HepG2 (cell line): ENCODE data around the gene TTBK1. TPM values are rescaled to one million over a fixed set of nuclear protein-coding genes. Genes with fewer than 3 reads are reported as not detected.
A peak's percentile ranks its signal among the peaks of the same experiment; 100 is the strongest.

ENCODE experiments used
- ATAC-seq: fragments of 200-7000 bp; cut with Tn5 transposase; 3 replicates; pipeline ENCODE4 v1.9.1; 2020; ENCODE audit warnings: mild to moderate bottlenecking, moderate library complexity
- BruUV-seq: library from RNA; stranded (reverse); fragments of 400-500 nt; replicated peaks from 2 replicates; lab custom pipeline; 2021; lab: Mats Ljungman, UMichigan
- CTCF ChIA-PET: fragments of 300-600 bp; formaldehyde crosslinking; extraction: SDS; loops from one replicate; lab custom pipeline; 2021; ENCODE audit warnings: low total read pairs, inconsistent platforms, low intra/inter-chr PET ratio; lab: Yijun Ruan, JAX
- POLR2A ChIA-PET: fragments of 350-600 bp; sonication (Branson Sonifier 250); formaldehyde crosslinking; loops from one replicate; lab custom pipeline; 2020; ENCODE audit warnings: antibody characterized with exemption, inconsistent platforms; lab: Yijun Ruan, JAX
- DNase-seq: peaks from one replicate; pipeline ENCODE4 v3.0.0-alpha.2; 2015; ENCODE audit warnings: low spot score
- FAIRE-seq: peaks from 3 replicates; lab custom pipeline; 2011; peaks lifted over from hg19 to GRCh38; lab: Jason Lieb, UNC
- H2AFZ ChIP-seq: one replicate; pipeline ENCODE4 v1.6.1; 2011; ENCODE audit warnings: low read length, inconsistent platforms
- H3K27ac ChIP-seq: fragments of 300-600 bp; 3 replicates; pipeline ENCODE4 v1.8.0; 2011; ENCODE audit warnings: mixed run types, mild to moderate bottlenecking, mixed read lengths, low read length, inconsistent platforms; ENCODE audit not compliant: insufficient read depth; ENCODE audit errors: extremely low read length
- H3K27me3 ChIP-seq, 2 experiments: fragments of 200-600 bp in 1 of 2; 2 replicates in 1 of 2; 3 replicates in 1 of 2; pipeline versions ENCODE4 v1.6.0 to v1.8.0; 2011; ENCODE audit warnings: low read length in 2 of 2, mild to moderate bottlenecking in 2 of 2, moderate library complexity in 2 of 2, inconsistent platforms in 1 of 2; ENCODE audit not compliant: insufficient read depth in 2 of 2, control insufficient read depth in 1 of 2
- H3K36me3 ChIP-seq, 2 experiments: fragments of 200-600 bp in 1 of 2; replicated peaks in 1 of 2; 2 replicates in 1 of 2; 3 replicates in 1 of 2; pipeline versions ENCODE4 v1.5.1 to v1.8.0; 2011; ENCODE audit warnings: low read length in 2 of 2, inconsistent platforms in 1 of 2; ENCODE audit not compliant: insufficient read depth in 2 of 2, control insufficient read depth in 1 of 2
- H3K4me1 ChIP-seq: 2 replicates; pipeline ENCODE4 v1.5.1; 2012; ENCODE audit warnings: low read length, inconsistent platforms; ENCODE audit not compliant: insufficient read depth
- H3K4me2 ChIP-seq: 2 replicates; pipeline ENCODE4 v1.6.0; 2011; ENCODE audit warnings: low read depth, low read length, inconsistent platforms
- H3K4me3 ChIP-seq, 3 experiments: fragments of 200-600 bp in 1 of 3; sonication (generic), shearing (Covaris generic) in 1 of 3; replicated peaks in 1 of 3; 2 replicates each; pipeline ENCODE4 v1.5.1; 2011 to 2016; ENCODE audit warnings: low read length in 3 of 3, inconsistent platforms in 2 of 3, low read depth in 2 of 3, mild to moderate bottlenecking in 2 of 3, control low read depth in 1 of 3, mixed read lengths in 1 of 3; ENCODE audit not compliant: insufficient read depth in 1 of 3
- H3K79me2 ChIP-seq: one replicate; pipeline ENCODE4 v1.6.1; 2011; ENCODE audit warnings: low read length, inconsistent platforms; ENCODE audit not compliant: insufficient read depth
- H3K9ac ChIP-seq: 2 replicates; pipeline ENCODE4 v1.6.0; 2011; ENCODE audit warnings: mild to moderate bottlenecking, low read depth, low read length, inconsistent platforms; ENCODE audit not compliant: insufficient read depth
- H3K9me3 ChIP-seq: 2 replicates; pipeline ENCODE4 v1.5.1; 2012; ENCODE audit warnings: mild to moderate bottlenecking, low read length
- H4K20me1 ChIP-seq: 2 replicates; pipeline ENCODE4 v1.6.0; 2011; ENCODE audit warnings: inconsistent platforms, mild to moderate bottlenecking, low read length, moderate library complexity; ENCODE audit not compliant: insufficient read depth
- CEBPB ChIP-seq: IDR thresholded peaks from 2 replicates; pipeline ENCODE4 v1.6.1; 2011; ENCODE audit warnings: low read depth, low read length, improper control_type of control experiment, borderline replicate concordance
- RXRA ChIP-seq: sonication (generic); formaldehyde crosslinking; IDR thresholded peaks from 2 replicates; pipeline ENCODE4 v1.5.1; 2020; ENCODE audit warnings: missing genetic modification reagents
- THAP8 ChIP-seq: sonication (generic); formaldehyde crosslinking; IDR thresholded peaks from 2 replicates; pipeline ENCODE4 v1.5.1; 2020; ENCODE audit warnings: missing genetic modification reagents, mild to moderate bottlenecking, borderline replicate concordance
- TSC22D2 ChIP-seq: sonication (generic); formaldehyde crosslinking; IDR thresholded peaks from 2 replicates; pipeline ENCODE4 v1.5.1; 2020; ENCODE audit warnings: missing genetic modification reagents, mild to moderate bottlenecking, borderline replicate concordance
- ZNF574 ChIP-seq: sonication (generic); formaldehyde crosslinking; IDR thresholded peaks from 2 replicates; pipeline ENCODE4 v1.4.0; 2020; ENCODE audit warnings: missing genetic modification reagents
- WGBS: methylation state at CpG from one replicate; pipeline ENCODE4 v1.1.6; 2017; ENCODE audit warnings: low lambda C conversion rate; 5-methylcytosine and 5-hydroxymethylcytosine counted together
- in situ Hi-C: cut with HindIII; loops from 2 replicates; pipeline ENCODE4 v1.10.0; 2017; ENCODE audit warnings: low pct_unique_long_range_greater_than_20kb; ENCODE audit not compliant: extremely low pct_ligation_motif_present
- intact Hi-C: fragments of 100-400 bp; cut with micrococcal nuclease; formaldehyde crosslinking; loops from one replicate; pipeline ENCODE4 v1.10.0; 2022; ENCODE audit not compliant: unreplicated experiment
- polyA plus RNA-seq, 8 experiments: library from polyadenylated mRNA; depleted of rRNA in 3 of 8; stranded (reverse) in 7 of 8; unstranded in 1 of 8; fragments of >200 nt; fragmentation: Illumina TruSeq in 4 of 8; extraction: Trizol in 4 of 8; gene quantifications; 2 replicates each; pipeline versions ENCODE4 v1.2.1 to v1.2.3, GENCODE V29; 2011 to 2016; ENCODE audit warnings: low read depth in 4 of 8, missing spikeins in 1 of 8, mixed read lengths in 1 of 8; ENCODE audit not compliant: insufficient read depth in 1 of 8
- total RNA-seq, 5 experiments: library from RNA; depleted of rRNA; stranded (reverse); fragments of >200 nt; fragmentation: Illumina TruSeq; extraction: Trizol; gene quantifications; 2 replicates each; pipeline ENCODE4 v1.2.3, GENCODE V29; 2016; ENCODE audit warnings: low read depth in 1 of 5

Gene TTBK1
- total and polyA plus RNA-seq, 2 of the 13 experiments (the other 11 are each of a cell fraction or from before 2014, with no cell fraction given), result 0.24 to 0.33 TPM

GRCh38 chr6:43254846-43255245 lies 11.6 kb downstream of the TTBK1 start:
- H3K27ac ChIP-seq, result no peak overlapping the region
- WGBS, result 50% methylated on average over 11 of the region's 11 CpGs
- no peak overlapping the region for H3K4me3 ChIP-seq
- no peaks in the 10 kb centered on the region for H3K79me2 ChIP-seq
- H2AFZ ChIP-seq, result no peak overlapping the region
- no peak for ATAC-seq
- FAIRE-seq, result no peak
- CTCF ChIA-PET, result no interaction called here
- TF ChIP-seq CEBPB, result no peak
- POLR2A ChIA-PET, result no interaction called here
- H3K4me2 ChIP-seq, result peak overlapping the region; percentile 32; the same call in 1 of the 2 replicates
- H3K36me3 ChIP-seq, result no peaks in the 10 kb centered on the region
- in situ Hi-C loops (no loop called here), intact Hi-C loops (no loop called here)
- BruUV-seq, result no TSS peak
- H4K20me1 ChIP-seq, result no peaks in the 10 kb centered on the region
- no peak for DNase-seq
- no peaks in the 10 kb centered on the region for H3K9me3 ChIP-seq
- no peak overlapping the region for H3K9ac ChIP-seq
- peaks cover 42% of the 10 kb centered on the region for H3K4me1 ChIP-seq
- H3K27me3 ChIP-seq, result peaks cover 23 to 79% of the 10 kb centered on the region in 2 experiments

- in situ Hi-C loops, result no loop called here
- BruUV-seq, result no TSS peak
Observed at GRCh38 chr6:43255408-43256054, 12.2 kb downstream of the TTBK1 start.

More at GRCh38 chr6:43255408-43256054, 12.2 kb downstream of the TTBK1 start:
- no peaks in the 10 kb centered on the region for H3K79me2 ChIP-seq
- H3K9me3 ChIP-seq, result no peaks in the 10 kb centered on the region
- FAIRE-seq, result no peak
- TF ChIP-seq ZNF574, result 0 out of 2 replicates have a peak, but pooled peaks have one; percentile 14
- no peak for TF ChIP-seq TSC22D2 (CRISPR knock-in tag)
- TF ChIP-seq THAP8 (CRISPR knock-in tag), result no peak
- peak; percentile 30; the same call in 1 of the 2 replicates for TF ChIP-seq RXRA (CRISPR knock-in tag)
- no peak overlapping the region for H3K27ac ChIP-seq
- no peaks in the 10 kb centered on the region for H3K36me3 ChIP-seq
- no peak overlapping the region for H3K9ac ChIP-seq
- peak overlapping the region in 1 of 3 experiments; percentile 3; a peak in 1 of 6 replicates for H3K4me3 ChIP-seq
- DNase-seq, result no peak
- no peaks in the 10 kb centered on the region for H4K20me1 ChIP-seq
- no peak overlapping the region for H2AFZ ChIP-seq
- peaks cover 23 to 73% of the 10 kb centered on the region in 2 experiments for H3K27me3 ChIP-seq
- WGBS, result 38% methylated on average over 6 of the region's 11 CpGs
- peaks cover 43% of the 10 kb centered on the region for H3K4me1 ChIP-seq
- CTCF ChIA-PET, result no interaction called here
- no peak overlapping the region for H3K4me2 ChIP-seq
- POLR2A ChIA-PET, result no interaction called here
- no peak for ATAC-seq
- intact Hi-C loops, result no loop called here
